COLO829 (cell line): Measurements from ENCODE around the gene ATG10.

ENCODE experiments used
- DNase-seq: peaks from one replicate; pipeline ENCODE4 v3.0.0; 2012; ENCODE audit warnings: low spot score

Gene ATG10

GRCh38 chr5:82165740-82166530 is 194.1 kb downstream of the ATG10 start:
- DNase-seq = peak; percentile 22

- no peak for DNase-seq
Measured at GRCh38 chr5:82167372-82167935, 195.6 kb downstream of the ATG10 start.

GRCh38 chr5:82168294-82168693 is 196.5 kb downstream of the ATG10 start:
- DNase-seq = no peak

- DNase-seq = no peak
Measured at GRCh38 chr5:82169892-82170291, 198.1 kb downstream of the ATG10 start.

GRCh38 chr5:82174128-82174918 is 202.5 kb downstream of the ATG10 start:
- DNase-seq = peak; percentile 32

- DNase-seq = no peak
Measured at GRCh38 chr5:82174919-82175219, 203.0 kb downstream of the ATG10 start.

GRCh38 chr5:82176115-82176814 is 204.4 kb downstream of the ATG10 start:
- no peak for DNase-seq

GRCh38 chr5:82178378-82178777 is 206.6 kb downstream of the ATG10 start:
- DNase-seq = no peak

GRCh38 chr5:82182662-82183061 is 210.8 kb downstream of the ATG10 start:
- no peak for DNase-seq

GRCh38 chr5:82183828-82184227 is 212.0 kb downstream of the ATG10 start:
- DNase-seq = no peak

- no peak for DNase-seq
Measured at GRCh38 chr5:82185851-82186250, 214.0 kb downstream of the ATG10 start.

- no peak for DNase-seq
Measured at GRCh38 chr5:82197550-82197949, 225.7 kb downstream of the ATG10 start.

GRCh38 chr5:82204567-82204966 is 232.7 kb downstream of the ATG10 start:
- no peak for DNase-seq

- DNase-seq = no peak
Measured at GRCh38 chr5:82205005-82205404, 233.2 kb downstream of the ATG10 start.

GRCh38 chr5:82208371-82208770 is 236.5 kb downstream of the ATG10 start:
- no peak for DNase-seq

GRCh38 chr5:82211855-82212572 is 240.2 kb downstream of the ATG10 start:
- no peak for DNase-seq

- no peak for DNase-seq
Measured at GRCh38 chr5:82217917-82218316, 246.1 kb downstream of the ATG10 start.

- DNase-seq = no peak
Measured at GRCh38 chr5:82218374-82219156, 246.7 kb downstream of the ATG10 start.

- DNase-seq = no peak
Measured at GRCh38 chr5:82221020-82221419, 249.2 kb downstream of the ATG10 start.

- DNase-seq = peak; percentile 32
Measured at GRCh38 chr5:82222597-82223574, 251.1 kb downstream of the ATG10 start.
